DND-41 (cell line): ENCODE results near the gene RAB7A.

ENCODE experiments used
- ATAC-seq: fragments of 200-7000 bp; cut with Tn5 transposase; 3 replicates; pipeline ENCODE4 v1.9.1; 2021; ENCODE audit warnings: low read depth; ENCODE audit not compliant: insufficient read depth
- DNase-seq: peaks from one replicate; pipeline ENCODE4 v3.0.0-alpha.2; 2020
- H2AFZ ChIP-seq: 2 replicates; pipeline ENCODE4 v1.6.0; 2012; ENCODE audit warnings: low read depth, low read length
- H3K27ac ChIP-seq: 2 replicates; pipeline ENCODE4 v1.5.1; 2012; ENCODE audit warnings: low read length, inconsistent platforms
- H3K27me3 ChIP-seq: fragments of 200-600 bp; sonication (generic); 2 replicates; pipeline ENCODE4 v1.6.0; 2012; ENCODE audit warnings: low read length, mild to moderate bottlenecking, inconsistent platforms; ENCODE audit not compliant: insufficient read depth, poor library complexity
- H3K36me3 ChIP-seq: 2 replicates; pipeline ENCODE4 v1.5.1; 2012; ENCODE audit warnings: low read length, inconsistent platforms; ENCODE audit not compliant: insufficient read depth
- H3K4me1 ChIP-seq: 2 replicates; pipeline ENCODE4 v1.5.1; 2012; ENCODE audit warnings: mild to moderate bottlenecking, low read length; ENCODE audit not compliant: insufficient read depth
- H3K4me2 ChIP-seq: 2 replicates; pipeline ENCODE4 v1.6.0; 2012; ENCODE audit warnings: mild to moderate bottlenecking, moderate library complexity, low read length, inconsistent platforms; ENCODE audit not compliant: insufficient read depth
- H3K4me3 ChIP-seq, 2 experiments: fragments of 200-600 bp in 1 of 2; shearing (Covaris generic) in 1 of 2; 2 replicates each; pipeline ENCODE4 v1.5.1; 2012 to 2016; ENCODE audit warnings: inconsistent platforms in 2 of 2, low read length in 2 of 2, mild to moderate bottlenecking in 2 of 2, low read depth in 1 of 2, moderate library complexity in 1 of 2
- H3K79me2 ChIP-seq: 2 replicates; pipeline ENCODE4 v1.6.0; 2012; ENCODE audit warnings: low read length, inconsistent platforms; ENCODE audit not compliant: insufficient read depth
- H3K9ac ChIP-seq: 2 replicates; pipeline ENCODE4 v1.6.0; 2012; ENCODE audit warnings: low read depth, mild to moderate bottlenecking, inconsistent platforms, low read length, moderate library complexity
- H3K9me3 ChIP-seq: 2 replicates; pipeline ENCODE4 v1.5.1; 2012; ENCODE audit warnings: low read length, moderate library complexity, mild to moderate bottlenecking, inconsistent platforms; ENCODE audit not compliant: insufficient read depth, severe bottlenecking
- H4K20me1 ChIP-seq: 2 replicates; pipeline ENCODE4 v1.6.0; 2012; ENCODE audit warnings: low read length; ENCODE audit not compliant: insufficient read depth
- CTCF ChIP-seq: IDR thresholded peaks from 2 replicates; pipeline ENCODE4 v1.5.1; 2012; ENCODE audit warnings: borderline replicate concordance, low read length, moderate library complexity, mild to moderate bottlenecking; ENCODE audit not compliant: poor library complexity, severe bottlenecking; ENCODE audit errors: extremely low read depth
- EZH2 ChIP-seq: IDR thresholded peaks from 3 replicates; pipeline ENCODE4 v1.6.1; 2012; ENCODE audit warnings: borderline replicate concordance, low read depth, mild to moderate bottlenecking, moderate library complexity, low read length, inconsistent platforms; ENCODE audit not compliant: severe bottlenecking

Gene RAB7A

DNA sequence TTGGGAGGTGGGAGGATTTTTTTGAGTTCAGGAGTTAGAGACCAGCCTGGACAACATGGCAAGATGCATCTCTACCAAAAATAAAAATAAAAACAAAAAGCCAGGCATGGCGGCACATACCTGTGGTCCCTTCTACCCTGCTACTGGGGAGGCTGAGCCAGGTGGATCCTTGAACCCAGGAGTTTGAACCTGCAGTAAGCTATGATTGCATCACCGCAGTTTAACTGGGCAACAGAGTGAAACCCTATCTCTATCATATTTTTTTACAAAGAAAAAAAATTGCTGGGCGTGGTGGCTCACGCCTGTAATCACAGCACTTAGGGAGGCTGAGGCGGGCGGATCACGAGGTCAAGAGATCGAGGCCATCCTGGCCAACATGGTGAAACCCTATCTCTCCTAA, 39.5 kb upstream of the RAB7A start:
- Histone ChIP-seq H3K36me3 (no peaks in the 10 kb centered on the region), H3K9me3 (no peaks in the 10 kb centered on the region), H2AFZ (no peak overlapping the region), H3K79me2 (peaks cover 5% of the 10 kb centered on the region; the same call in 1 of the 2 replicates), H3K4me1 (peaks cover 7% of the 10 kb centered on the region), H3K27ac (no peak overlapping the region), H3K27me3 (no peaks in the 10 kb centered on the region), H4K20me1 (no peaks in the 10 kb centered on the region), H3K4me2 (no peak overlapping the region), H3K9ac (no peak overlapping the region), H3K4me3 (no peak overlapping the region)
- TF ChIP-seq CTCF (no peak), EZH2 (no peak)
- ATAC-seq (no peak), DNase-seq (no peak)

DNA sequence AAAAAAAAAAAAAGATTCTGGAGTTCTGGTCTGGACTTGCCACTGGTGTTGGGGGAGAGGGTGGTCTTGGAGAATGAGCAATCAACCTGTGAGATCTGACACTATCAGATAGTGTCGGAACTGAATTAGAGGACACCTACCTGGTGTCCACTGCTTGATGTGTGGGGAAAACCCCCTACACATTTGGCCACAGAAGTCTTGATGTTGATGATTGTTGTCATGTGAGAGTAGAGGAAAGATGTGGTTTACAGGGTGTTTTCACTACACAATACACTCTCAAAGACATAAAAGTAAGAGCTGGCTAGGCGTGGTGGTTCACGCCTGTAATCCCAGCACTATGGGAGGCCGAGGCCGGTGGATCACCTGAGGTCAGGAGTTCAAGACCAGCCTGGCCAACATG, 36.9 kb upstream of the RAB7A start:
- Histone ChIP-seq H3K79me2 (no peaks in the 10 kb centered on the region), H3K27ac (no peak overlapping the region)
- no peak for TF ChIP-seq EZH2
- TF ChIP-seq CTCF: no peak

DNA sequence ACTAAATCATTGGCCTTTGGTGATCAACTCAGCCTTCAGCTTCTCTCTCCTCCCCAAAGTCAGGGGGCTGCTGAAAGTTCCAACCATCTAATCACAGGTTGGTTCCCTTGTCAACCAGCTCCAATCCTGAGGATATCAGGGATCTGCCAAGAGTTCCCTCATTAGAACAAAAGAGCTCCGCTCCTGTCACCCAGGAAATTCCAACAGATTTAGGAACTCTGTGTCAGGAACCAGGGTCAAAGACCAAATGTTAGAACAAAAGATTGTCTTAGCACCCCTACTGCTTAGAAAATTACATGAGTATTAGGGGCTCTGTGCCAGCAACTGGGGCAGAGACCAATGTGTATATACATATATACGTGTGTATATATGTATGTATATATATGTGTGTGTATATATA, 32.3 kb upstream of the RAB7A start:
- Histone ChIP-seq H3K9ac (no peak overlapping the region), H3K4me1 (no peaks in the 10 kb centered on the region), H3K9me3 (no peaks in the 10 kb centered on the region), H3K27me3 (no peaks in the 10 kb centered on the region), H2AFZ (no peak overlapping the region), H3K27ac (no peak overlapping the region), H3K4me3 (no peak overlapping the region), H3K4me2 (no peak overlapping the region), H3K36me3 (no peaks in the 10 kb centered on the region), H3K79me2 (no peaks in the 10 kb centered on the region), H4K20me1 (no peaks in the 10 kb centered on the region)
- ATAC-seq: no peak
- TF ChIP-seq CTCF (no peak), EZH2 (no peak)
- DNase-seq: no peak

More for the DNA sequence above, 36.9 kb upstream of the RAB7A start:
- H3K4me1 ChIP-seq: no peaks in the 10 kb centered on the region
- no peak overlapping the region for H2AFZ ChIP-seq
- H3K27me3 ChIP-seq: no peaks in the 10 kb centered on the region
- H4K20me1 ChIP-seq: no peaks in the 10 kb centered on the region
- no peak for DNase-seq
- no peaks in the 10 kb centered on the region for H3K36me3 ChIP-seq
- no peak overlapping the region for H3K4me3 ChIP-seq
- H3K9ac ChIP-seq: no peak overlapping the region
- no peak for ATAC-seq
- no peak overlapping the region for H3K4me2 ChIP-seq
- no peaks in the 10 kb centered on the region for H3K9me3 ChIP-seq

DNA sequence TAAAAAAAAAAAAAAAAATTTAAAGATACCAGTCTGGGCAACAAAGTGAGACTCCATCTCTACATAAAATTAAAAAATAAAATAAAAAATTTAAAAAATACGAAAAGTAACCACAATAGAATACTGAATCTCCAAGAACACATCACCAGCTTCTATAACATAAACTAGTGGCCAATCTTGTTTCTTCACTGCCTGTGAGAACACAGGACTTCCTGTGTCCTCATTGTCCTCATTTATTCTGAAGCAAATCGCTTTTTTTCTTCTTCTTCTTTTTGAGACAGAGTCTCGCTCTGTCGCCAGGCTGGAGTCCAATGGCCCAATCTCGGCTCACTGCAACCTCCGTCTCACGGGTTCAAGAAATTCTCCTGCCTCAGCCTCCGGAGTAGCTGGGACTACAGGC, 28.6 kb upstream of the RAB7A start:
- Histone ChIP-seq H3K9me3 (no peaks in the 10 kb centered on the region), H3K4me1 (no peaks in the 10 kb centered on the region), H3K79me2 (no peaks in the 10 kb centered on the region), H3K27ac (no peak overlapping the region), H3K9ac (no peak overlapping the region), H4K20me1 (no peaks in the 10 kb centered on the region), H3K36me3 (no peaks in the 10 kb centered on the region), H3K27me3 (no peaks in the 10 kb centered on the region), H2AFZ (no peak overlapping the region), H3K4me3 (no peak overlapping the region), H3K4me2 (no peak overlapping the region)
- no peak for DNase-seq
- no peak for TF ChIP-seq CTCF
- TF ChIP-seq EZH2: no peak
- no peak for ATAC-seq
